Upper lobe of left lung (tissue), 4 donors: ENCODE data around the gene SNAPC5.

ENCODE experiments used
- CTCF ChIP-seq, 6 experiments: fragments of 450-650 bp in 4 of 6; fragments of 200-600 bp in 2 of 6; sonication (generic) in 2 of 6; IDR thresholded peaks; one replicate each; pipeline ENCODE4 v1.5.1; 2016 to 2019; ENCODE audit warnings: antibody characterized with exemption in 6 of 6
- EP300 ChIP-seq, 4 donors: sonication (generic); formaldehyde crosslinking; IDR thresholded peaks; one replicate each; pipeline ENCODE4 v1.5.1; 2017; ENCODE audit warnings: antibody characterized with exemption in 4 of 4, control low read depth in 2 of 4
- POLR2A ChIP-seq, 4 donors: fragments of 450-650 bp; IDR thresholded peaks; one replicate each; pipeline ENCODE4 v1.5.1; 2016 to 2017; ENCODE audit warnings: antibody characterized with exemption in 4 of 4, mild to moderate bottlenecking in 2 of 4
- POLR2AphosphoS5 ChIP-seq, 2 donors: sonication (generic); formaldehyde crosslinking; IDR thresholded peaks; one replicate each; pipeline ENCODE4 v1.5.1; 2017; ENCODE audit warnings: antibody characterized with exemption in 2 of 2

- no peak for TF ChIP-seq EP300 (IDR thresholded peaks at IDR 0.05)
- TF ChIP-seq CTCF (IDR thresholded peaks at IDR 0.05): no peak
- no peak for TF ChIP-seq POLR2A (IDR thresholded peaks at IDR 0.05)
- TF ChIP-seq POLR2AphosphoS5 (IDR thresholded peaks at IDR 0.05): no peak
Measured at GRCh38 chr15:66505818-66506217, 8.3 kb upstream of the SNAPC5 start.
